GM12801 (cell line): ENCODE results near the gene CLCN5.

Experiments
- TF ChIP-seq, protein P1 (sequence below): IDR thresholded peaks from one replicate; pipeline ENCODE4 v1.5.1; 2011; ENCODE audit warnings: control low read depth; ENCODE audit not compliant: insufficient read length; ENCODE audit errors: extremely low read depth

The CLCN5 gene

DNA sequence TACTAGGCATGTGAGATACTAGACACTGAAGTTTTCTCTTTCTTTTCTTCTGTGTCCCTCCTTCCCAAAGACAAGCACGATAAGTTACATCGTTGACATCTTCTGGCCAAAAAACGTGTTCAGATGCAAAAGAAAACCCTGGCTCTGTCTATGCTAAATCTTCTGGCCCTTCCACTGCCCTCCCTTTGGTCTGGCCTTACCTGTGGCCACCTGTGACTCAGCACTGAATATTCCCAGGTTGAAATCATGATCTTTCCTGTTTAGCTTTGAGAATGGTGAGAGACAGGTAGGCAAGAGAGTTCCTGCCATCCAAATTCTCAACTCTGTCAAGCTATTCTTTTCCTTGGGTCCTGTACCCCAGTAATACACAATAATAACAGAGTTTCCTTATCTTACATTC, 12.3 kb downstream of the CLCN5 start:
- TF ChIP-seq, protein P1, sequence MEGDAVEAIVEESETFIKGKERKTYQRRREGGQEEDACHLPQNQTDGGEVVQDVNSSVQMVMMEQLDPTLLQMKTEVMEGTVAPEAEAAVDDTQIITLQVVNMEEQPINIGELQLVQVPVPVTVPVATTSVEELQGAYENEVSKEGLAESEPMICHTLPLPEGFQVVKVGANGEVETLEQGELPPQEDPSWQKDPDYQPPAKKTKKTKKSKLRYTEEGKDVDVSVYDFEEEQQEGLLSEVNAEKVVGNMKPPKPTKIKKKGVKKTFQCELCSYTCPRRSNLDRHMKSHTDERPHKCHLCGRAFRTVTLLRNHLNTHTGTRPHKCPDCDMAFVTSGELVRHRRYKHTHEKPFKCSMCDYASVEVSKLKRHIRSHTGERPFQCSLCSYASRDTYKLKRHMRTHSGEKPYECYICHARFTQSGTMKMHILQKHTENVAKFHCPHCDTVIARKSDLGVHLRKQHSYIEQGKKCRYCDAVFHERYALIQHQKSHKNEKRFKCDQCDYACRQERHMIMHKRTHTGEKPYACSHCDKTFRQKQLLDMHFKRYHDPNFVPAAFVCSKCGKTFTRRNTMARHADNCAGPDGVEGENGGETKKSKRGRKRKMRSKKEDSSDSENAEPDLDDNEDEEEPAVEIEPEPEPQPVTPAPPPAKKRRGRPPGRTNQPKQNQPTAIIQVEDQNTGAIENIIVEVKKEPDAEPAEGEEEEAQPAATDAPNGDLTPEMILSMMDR, result no peak

DNA sequence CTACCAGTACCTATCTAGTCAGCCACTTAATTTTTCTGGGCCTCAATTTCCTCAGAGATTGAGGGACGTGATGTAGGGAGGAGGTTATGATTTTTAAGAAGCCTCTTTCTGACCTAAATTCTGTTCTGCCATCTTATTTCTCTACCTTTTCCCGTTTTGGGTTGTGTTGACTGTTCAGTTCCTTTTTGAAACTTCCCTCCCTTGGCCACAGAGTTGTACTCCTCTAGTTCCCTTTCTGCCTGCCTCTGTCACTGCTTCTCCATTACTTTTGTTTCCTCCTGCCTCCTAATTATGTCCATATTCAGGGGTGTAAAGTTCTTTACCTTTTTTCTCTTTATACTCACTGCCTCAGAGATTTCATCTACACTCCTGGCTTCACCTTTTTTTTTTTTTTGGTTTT, 25.4 kb downstream of the CLCN5 start:
- TF ChIP-seq, protein P1, result no peak

DNA sequence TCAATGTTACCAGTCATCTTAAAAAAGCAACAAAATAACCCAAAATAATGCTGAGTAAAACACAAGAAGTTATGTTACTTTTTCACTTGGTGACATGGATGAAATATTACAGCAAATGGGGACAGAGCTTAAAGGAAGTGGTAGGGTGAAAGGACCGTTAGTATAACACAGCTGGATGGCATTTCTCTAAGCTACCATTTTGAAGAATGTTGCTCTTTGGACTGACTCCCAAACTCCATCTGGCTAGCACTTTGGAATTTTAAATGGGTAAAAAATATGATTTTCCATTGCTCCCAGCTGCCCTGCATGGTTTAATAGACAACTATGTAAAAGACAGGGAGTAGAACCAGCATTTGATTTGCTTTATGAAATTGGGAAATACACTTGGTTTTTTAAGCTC, 27.6 kb downstream of the CLCN5 start:
- TF ChIP-seq, protein P1, result no peak

DNA sequence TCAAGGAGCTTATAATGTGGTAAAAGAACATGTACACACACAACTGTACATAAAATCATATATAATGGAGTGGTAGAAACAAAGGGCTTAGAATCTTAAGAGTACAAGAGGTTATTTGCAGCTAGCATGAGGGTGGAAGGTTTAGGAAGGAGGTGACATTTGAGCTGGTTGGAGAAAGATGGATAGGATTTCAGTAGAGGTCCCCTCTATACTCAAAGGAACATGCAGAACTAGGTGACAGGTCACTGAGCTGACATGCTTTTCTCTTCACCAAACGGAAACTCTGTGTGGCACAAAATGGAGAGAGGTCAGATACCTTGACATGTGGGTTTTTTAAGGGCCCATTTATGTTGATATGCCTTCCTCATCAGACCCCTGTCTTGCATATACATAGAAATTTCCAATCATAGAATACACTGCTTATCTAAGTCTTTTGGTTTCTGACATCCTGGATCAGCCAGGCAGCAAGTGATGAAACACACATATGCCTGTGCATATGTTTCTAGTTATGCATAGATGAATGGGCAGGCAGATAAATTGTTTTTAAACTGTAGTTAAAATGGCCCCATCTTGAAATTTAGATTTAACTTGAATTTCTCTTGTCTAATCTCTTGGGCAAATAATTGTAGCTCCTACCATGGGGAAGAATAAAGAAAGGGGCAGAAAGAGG, 29.3 kb downstream of the CLCN5 start:
- TF ChIP-seq, protein P1, result no peak

DNA sequence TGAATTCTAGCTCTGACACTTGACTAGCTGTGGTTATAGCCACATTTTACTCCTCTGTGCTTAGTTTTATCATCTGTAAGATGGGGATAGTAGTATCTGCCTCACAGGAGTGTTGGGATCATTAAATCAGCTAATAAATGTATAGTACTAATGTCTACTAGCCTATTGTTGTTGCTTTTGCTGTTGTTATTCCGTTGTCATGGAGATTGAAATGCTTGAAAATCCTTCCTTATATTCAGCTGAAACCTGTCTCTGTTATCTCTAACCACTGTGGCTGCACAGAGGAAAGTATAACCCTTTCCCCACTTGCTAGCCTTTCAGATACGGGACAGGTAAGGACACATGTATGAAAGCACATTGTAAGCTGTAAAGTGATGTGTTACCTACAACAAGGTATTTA, 33.9 kb downstream of the CLCN5 start:
- TF ChIP-seq, protein P1, result no peak

DNA sequence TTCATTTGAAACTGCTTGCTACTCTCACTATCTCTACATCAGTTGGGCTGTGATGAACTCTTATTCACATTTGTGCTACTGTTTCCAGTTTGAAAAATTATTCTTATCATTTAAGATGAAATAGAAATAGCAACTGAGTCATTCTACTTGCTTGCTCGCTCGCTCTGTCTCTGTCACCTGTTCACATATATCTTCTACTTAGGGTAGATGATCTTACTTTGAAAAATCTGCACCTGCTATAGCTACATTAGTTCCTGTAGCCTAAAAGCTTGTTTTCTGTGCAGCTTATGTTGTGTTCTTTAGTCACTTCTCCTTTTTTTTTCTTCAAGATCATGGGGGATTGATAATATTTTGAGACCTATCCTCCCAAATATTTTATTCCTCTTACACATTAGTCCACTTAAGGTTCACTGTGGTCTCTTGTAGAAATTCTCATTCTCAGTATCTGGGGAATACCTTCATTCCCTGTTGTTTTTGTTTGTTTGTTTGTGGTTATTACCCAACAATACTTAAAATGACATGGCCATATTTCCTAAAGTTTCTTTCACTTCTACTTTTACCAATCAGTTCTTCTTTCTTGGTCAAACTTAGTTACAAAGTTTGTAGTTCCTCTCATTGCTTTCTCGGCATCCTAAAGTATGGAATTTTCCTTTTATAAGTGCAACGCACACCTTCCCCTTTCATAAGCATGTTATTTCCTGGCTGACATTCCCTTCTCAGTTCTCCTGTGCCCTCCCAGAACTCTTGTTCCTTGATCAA, 36.5 kb downstream of the CLCN5 start:
- TF ChIP-seq, protein P1, result no peak

DNA sequence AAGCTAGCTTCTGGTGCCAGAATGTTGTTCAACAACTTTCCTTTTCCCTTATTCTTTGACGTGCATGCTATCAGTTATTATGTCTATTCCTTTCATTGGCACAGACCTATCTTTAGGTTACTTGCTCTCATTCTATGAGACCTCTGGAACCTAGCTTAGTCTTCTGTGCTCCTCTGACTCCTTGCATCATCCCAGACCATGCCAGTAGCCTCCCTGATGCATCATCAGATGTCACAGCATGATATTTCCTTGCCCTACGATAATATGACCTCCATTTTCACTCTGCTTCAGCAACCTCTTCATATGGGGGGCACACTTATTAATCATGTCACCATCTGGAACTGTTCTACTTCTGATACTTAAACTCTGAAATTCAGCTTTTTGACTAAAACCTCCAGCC, 37.2 kb downstream of the CLCN5 start:
- TF ChIP-seq, protein P1, result no peak
